ENCODE data around the gene CEP128. TPM values are rescaled to one million over a fixed set of nuclear protein-coding genes. Genes with fewer than 3 reads are reported as not detected.
A peak's percentile ranks its signal among the peaks of the same experiment; 100 is the strongest.

The CEP128 gene
- total RNA-seq, 1 experiment from 2014 or later = 29.3 TPM

DNA sequence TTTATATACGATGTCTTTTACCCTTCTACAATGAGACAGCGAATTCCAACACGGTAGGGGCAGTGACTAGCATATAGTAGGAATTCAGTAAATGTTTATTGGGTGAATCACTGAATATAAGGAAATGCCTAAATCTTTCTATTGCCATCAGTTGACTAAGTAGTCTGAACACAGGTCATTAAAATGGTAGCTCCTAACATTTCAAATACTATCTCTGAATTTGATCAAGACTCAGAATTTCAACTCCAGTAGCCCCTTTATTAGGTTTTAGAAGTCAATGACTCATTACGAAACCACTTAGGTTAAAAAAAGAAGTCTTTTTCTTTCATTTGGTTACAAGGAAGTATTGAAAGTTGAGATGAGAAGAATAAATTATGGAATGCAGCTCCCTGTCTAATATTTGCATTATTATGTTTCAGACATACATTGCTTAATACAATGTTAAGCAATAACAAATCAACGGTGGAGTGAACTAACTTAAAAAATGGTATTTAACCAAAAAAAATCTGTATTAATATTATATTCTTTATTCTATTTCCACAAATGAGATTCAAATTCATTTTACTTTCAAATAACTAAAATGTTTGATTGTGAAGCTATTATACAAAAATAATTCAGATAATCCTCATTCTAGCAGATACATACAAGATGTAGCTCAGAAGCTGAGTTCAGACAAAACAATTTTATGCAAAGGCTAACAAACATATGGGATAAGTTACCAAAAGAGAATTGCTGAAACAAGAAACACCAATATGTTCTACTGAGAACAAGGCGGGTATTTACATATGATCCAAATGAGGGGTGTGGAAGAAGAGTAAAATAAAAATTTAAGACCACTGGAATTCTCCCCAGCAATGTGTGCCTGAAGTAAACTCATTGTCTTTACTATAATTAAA is 302.7 kb downstream of the CEP128 start:
- Histone ChIP-seq H2AFZ (peak overlapping the region; percentile 67), H3K9me2 (ENCODE audit: insufficient read depth) (peaks cover 3% of the 10 kb centered on the region; the same call in 1 of the 2 replicates), H3K27me3 (ENCODE audit: insufficient read depth, low read depth) (no peaks in the 10 kb centered on the region), H3K36me3 (ENCODE audit: low read depth) (peaks cover 6% of the 10 kb centered on the region; the same call in 1 of the 2 replicates), H3K4me3 (peak overlapping the region; percentile 32; the same call in 1 of the 2 replicates), H3K4me1 (replicated peaks; ENCODE audit: insufficient read depth) (peaks cover 47% of the 10 kb centered on the region), H3F3A (ENCODE audit: insufficient read depth, low read depth) (peaks cover 43% of the 10 kb centered on the region), H3K27ac (peak overlapping the region; percentile 99), H4K20me1 (ENCODE audit: insufficient read depth) (no peaks in the 10 kb centered on the region), H3K79me2 (ENCODE audit: low read depth) (no peaks in the 10 kb centered on the region), H3K4me2 (peak overlapping the region; percentile 69), H3K9me3 (ENCODE audit: insufficient read depth, low read depth) (peaks cover 32% of the 10 kb centered on the region)
- no peak for TF ChIP-seq EZH2 (IDR thresholded peaks at IDR 0.05; ENCODE audit: low read depth)
- TF ChIP-seq, protein P1, sequence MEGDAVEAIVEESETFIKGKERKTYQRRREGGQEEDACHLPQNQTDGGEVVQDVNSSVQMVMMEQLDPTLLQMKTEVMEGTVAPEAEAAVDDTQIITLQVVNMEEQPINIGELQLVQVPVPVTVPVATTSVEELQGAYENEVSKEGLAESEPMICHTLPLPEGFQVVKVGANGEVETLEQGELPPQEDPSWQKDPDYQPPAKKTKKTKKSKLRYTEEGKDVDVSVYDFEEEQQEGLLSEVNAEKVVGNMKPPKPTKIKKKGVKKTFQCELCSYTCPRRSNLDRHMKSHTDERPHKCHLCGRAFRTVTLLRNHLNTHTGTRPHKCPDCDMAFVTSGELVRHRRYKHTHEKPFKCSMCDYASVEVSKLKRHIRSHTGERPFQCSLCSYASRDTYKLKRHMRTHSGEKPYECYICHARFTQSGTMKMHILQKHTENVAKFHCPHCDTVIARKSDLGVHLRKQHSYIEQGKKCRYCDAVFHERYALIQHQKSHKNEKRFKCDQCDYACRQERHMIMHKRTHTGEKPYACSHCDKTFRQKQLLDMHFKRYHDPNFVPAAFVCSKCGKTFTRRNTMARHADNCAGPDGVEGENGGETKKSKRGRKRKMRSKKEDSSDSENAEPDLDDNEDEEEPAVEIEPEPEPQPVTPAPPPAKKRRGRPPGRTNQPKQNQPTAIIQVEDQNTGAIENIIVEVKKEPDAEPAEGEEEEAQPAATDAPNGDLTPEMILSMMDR (conservative IDR thresholded peaks at IDR 0.05) = no peak
- BruUV-seq (replicated peaks) = no TSS peak
- intact Hi-C loops (cut with micrococcal nuclease; ENCODE audit: unreplicated experiment) = loop anchor here (1.0 to 5.0 kb wide), 7 partner anchors 54 to 582 kb away; no protein-coding TSS in a partner anchor
- ChIA-PET POLR2A (ENCODE audit: unreplicated experiment) (interaction anchor here (0.5 to 1.0 kb wide), 7 partner anchors 17 to 550 kb away, joined by 4 to 7 read pairs (median 4); no protein-coding TSS in a partner anchor), CTCF (interaction anchor here (0.9 kb wide), 1 partner anchor 427 kb away, joined by 3 read pairs; the partner anchor contains the start of gene DIO2)
- DNase-seq = peak in 1 of 2 experiments; percentile 100

DNA sequence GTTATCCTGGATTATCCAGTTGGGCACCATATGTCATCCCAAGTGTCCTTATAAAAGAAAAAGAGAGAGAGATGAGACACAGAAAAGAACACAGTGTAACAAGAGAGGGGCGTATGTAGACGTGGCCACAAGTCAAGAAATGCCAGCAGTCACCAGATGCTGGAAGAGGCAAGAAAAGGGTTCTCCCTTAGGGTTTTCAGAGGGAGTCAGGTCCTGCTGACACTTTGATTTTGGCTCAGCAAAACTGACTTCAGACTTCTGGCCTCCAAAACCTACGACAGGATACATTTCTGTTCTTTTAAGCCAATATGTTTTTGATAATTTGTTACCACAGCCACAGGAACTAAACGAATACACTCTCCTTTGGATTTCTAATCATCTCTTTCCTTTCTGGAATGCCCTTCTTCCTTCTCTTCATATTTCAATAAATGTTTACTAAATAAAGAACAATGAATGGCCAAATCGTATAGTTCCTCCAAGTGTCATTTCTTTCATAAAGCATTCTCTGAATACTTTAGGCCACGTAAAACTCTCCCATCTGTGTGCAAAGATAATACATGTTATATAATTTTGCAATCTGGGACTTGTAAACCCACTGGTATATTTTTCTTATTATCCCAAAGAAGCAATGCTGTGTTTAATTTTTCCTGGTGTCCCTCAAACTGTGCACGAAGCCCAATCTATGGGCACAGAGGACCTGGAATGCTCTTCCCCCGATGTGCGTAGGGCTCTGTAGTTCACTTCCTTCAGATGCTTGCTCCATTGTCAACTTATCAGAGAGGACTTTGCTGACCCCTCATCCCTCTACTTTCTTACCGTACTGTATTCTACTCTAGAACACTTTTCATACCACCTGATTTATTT is 303.6 kb downstream of the CEP128 start:
- H3K4me2 ChIP-seq = peak overlapping the region; percentile 69
- H2AFZ ChIP-seq = peak overlapping the region; percentile 67
- H3K27me3 ChIP-seq (ENCODE audit: insufficient read depth, low read depth) = no peaks in the 10 kb centered on the region
- H3K9me2 ChIP-seq (ENCODE audit: insufficient read depth) = peaks cover 3% of the 10 kb centered on the region; the same call in 1 of the 2 replicates
- peaks cover 47% of the 10 kb centered on the region for H3K4me1 ChIP-seq (replicated peaks; ENCODE audit: insufficient read depth)
- H3K27ac ChIP-seq = peak overlapping the region; percentile 99
- no peaks in the 10 kb centered on the region for H4K20me1 ChIP-seq (ENCODE audit: insufficient read depth)
- no peak for TF ChIP-seq EZH2 (IDR thresholded peaks at IDR 0.05; ENCODE audit: low read depth)
- TF ChIP-seq, protein P1 (conservative IDR thresholded peaks at IDR 0.05) = no peak
- H3K79me2 ChIP-seq (ENCODE audit: low read depth) = no peaks in the 10 kb centered on the region
- peaks cover 37% of the 10 kb centered on the region for H3K9me3 ChIP-seq (ENCODE audit: insufficient read depth, low read depth)
- POLR2A ChIA-PET (ENCODE audit: unreplicated experiment) = interaction anchor here (0.6 to 1.0 kb wide), 2 partner anchors 16 to 130 kb away, joined by 4 to 6 read pairs; no protein-coding TSS in a partner anchor
- intact Hi-C loops (cut with micrococcal nuclease; ENCODE audit: unreplicated experiment) = loop anchor here (1.0 to 5.0 kb wide), 7 partner anchors 53 to 581 kb away; no protein-coding TSS in a partner anchor
- H3K4me3 ChIP-seq = peak overlapping the region; percentile 32; the same call in 1 of the 2 replicates
- CTCF ChIA-PET = no interaction called here
- peak in 1 of 2 experiments; percentile 49 for DNase-seq
- BruUV-seq (replicated peaks) = TSS peak; percentile 91
- peaks cover 43% of the 10 kb centered on the region for H3F3A ChIP-seq (ENCODE audit: insufficient read depth, low read depth)
- peaks cover 6% of the 10 kb centered on the region; the same call in 1 of the 2 replicates for H3K36me3 ChIP-seq (ENCODE audit: low read depth)

DNA sequence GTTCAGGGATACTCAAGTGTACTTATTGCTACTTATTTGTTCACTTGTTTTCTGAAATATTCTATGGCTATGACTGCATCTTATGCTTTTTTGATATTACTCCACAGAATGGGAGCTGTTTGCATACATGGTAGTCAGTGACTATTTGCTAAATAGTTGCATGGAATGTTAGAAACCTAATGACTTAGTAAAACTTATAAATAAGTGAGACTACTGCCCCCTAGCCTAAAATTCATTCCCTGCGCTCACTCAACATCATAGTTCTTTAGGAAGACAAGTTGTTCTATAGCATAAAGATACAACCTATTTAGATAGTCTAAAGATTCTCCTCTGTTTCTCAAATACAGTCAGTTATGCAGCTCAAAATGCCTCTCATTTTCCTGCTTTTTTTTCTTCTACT is 305.5 kb downstream of the CEP128 start:
- Histone ChIP-seq H3K36me3 (ENCODE audit: low read depth) (peaks cover 6% of the 10 kb centered on the region; the same call in 1 of the 2 replicates), H3K27me3 (ENCODE audit: insufficient read depth, low read depth) (no peaks in the 10 kb centered on the region), H2AFZ (no peak overlapping the region), H4K20me1 (ENCODE audit: insufficient read depth) (no peaks in the 10 kb centered on the region), H3K4me2 (no peak overlapping the region), H3K9me3 (ENCODE audit: insufficient read depth, low read depth) (peaks cover 31% of the 10 kb centered on the region), H3K9me2 (ENCODE audit: insufficient read depth) (peaks cover 3% of the 10 kb centered on the region; the same call in 1 of the 2 replicates), H3F3A (ENCODE audit: insufficient read depth, low read depth) (peaks cover 41% of the 10 kb centered on the region), H3K4me3 (no peak overlapping the region), H3K27ac (peak overlapping the region; percentile 99), H3K4me1 (replicated peaks; ENCODE audit: insufficient read depth) (peaks cover 45% of the 10 kb centered on the region), H3K79me2 (ENCODE audit: low read depth) (no peaks in the 10 kb centered on the region)
- TF ChIP-seq EZH2 (IDR thresholded peaks at IDR 0.05; ENCODE audit: low read depth) = no peak
- TF ChIP-seq, protein P1 (conservative IDR thresholded peaks at IDR 0.05) = 0 out of 2 replicates have a peak, but pooled peaks have one; percentile 21
- intact Hi-C loops (cut with micrococcal nuclease; ENCODE audit: unreplicated experiment) = loop anchor here (5.0 kb wide), 1 partner anchor 579 kb away; no protein-coding TSS in a partner anchor
- no peak for DNase-seq
- POLR2A ChIA-PET (ENCODE audit: unreplicated experiment) = no interaction called here
- BruUV-seq (replicated peaks) = no TSS peak
- CTCF ChIA-PET = interaction anchor here (0.7 kb wide), 1 partner anchor 14 kb away, joined by 3 read pairs; no protein-coding TSS in a partner anchor

All from PC-9 (cell line).